Ascending aorta (tissue), 2 donors: ENCODE results near the gene PARG. TPM values are rescaled to one million over a fixed set of nuclear protein-coding genes. Genes with fewer than 3 reads are reported as not detected.
"Not testable (repeated sequence)": the region's sequence is repeated elsewhere in the genome, so short reads cannot be mapped to it uniquely, and the experiment has no call there.

Source experiments
- DNase-seq, 2 donors: peaks; one replicate each; pipeline ENCODE4 v3.0.0-alpha.2; 2019; ENCODE audit warnings: low spot score in 2 of 2
- H3K27ac ChIP-seq, 2 donors: fragments of 200-600 bp; sonication (generic); one replicate each; pipeline ENCODE4 v1.5.1; 2016 to 2017; ENCODE audit warnings: mild to moderate bottlenecking in 1 of 2
- H3K27me3 ChIP-seq: fragments of 200-600 bp; sonication (generic); one replicate; pipeline ENCODE4 v1.5.1; 2017
- H3K36me3 ChIP-seq, 2 donors: fragments of 200-600 bp; sonication (generic); one replicate each; pipeline ENCODE4 v1.5.1; 2016
- H3K4me1 ChIP-seq, 2 donors: fragments of 200-600 bp; sonication (generic); one replicate each; pipeline ENCODE4 v1.5.1; 2016 to 2017; ENCODE audit warnings: mild to moderate bottlenecking in 1 of 2
- H3K4me3 ChIP-seq, 2 donors: fragments of 200-600 bp; sonication (generic); one replicate each; pipeline ENCODE4 v1.5.1; 2016 to 2017; ENCODE audit warnings: mild to moderate bottlenecking in 1 of 2
- H3K9me3 ChIP-seq, 2 donors: fragments of 200-600 bp; sonication (generic); one replicate each; pipeline ENCODE4 v1.5.1; 2016
- intact Hi-C: fragments of 100-400 bp; cut with DNase I; formaldehyde crosslinking; loops from one replicate; pipeline ENCODE4 v1.15.1; 2023
- total RNA-seq: library from RNA; depleted of rRNA; stranded (reverse); fragments of >200 nt; gene quantifications from one replicate; pipeline ENCODE4 v1.1.0, GENCODE V29; 2016

PARG gene
- 1.9 TPM for total RNA-seq

DNA sequence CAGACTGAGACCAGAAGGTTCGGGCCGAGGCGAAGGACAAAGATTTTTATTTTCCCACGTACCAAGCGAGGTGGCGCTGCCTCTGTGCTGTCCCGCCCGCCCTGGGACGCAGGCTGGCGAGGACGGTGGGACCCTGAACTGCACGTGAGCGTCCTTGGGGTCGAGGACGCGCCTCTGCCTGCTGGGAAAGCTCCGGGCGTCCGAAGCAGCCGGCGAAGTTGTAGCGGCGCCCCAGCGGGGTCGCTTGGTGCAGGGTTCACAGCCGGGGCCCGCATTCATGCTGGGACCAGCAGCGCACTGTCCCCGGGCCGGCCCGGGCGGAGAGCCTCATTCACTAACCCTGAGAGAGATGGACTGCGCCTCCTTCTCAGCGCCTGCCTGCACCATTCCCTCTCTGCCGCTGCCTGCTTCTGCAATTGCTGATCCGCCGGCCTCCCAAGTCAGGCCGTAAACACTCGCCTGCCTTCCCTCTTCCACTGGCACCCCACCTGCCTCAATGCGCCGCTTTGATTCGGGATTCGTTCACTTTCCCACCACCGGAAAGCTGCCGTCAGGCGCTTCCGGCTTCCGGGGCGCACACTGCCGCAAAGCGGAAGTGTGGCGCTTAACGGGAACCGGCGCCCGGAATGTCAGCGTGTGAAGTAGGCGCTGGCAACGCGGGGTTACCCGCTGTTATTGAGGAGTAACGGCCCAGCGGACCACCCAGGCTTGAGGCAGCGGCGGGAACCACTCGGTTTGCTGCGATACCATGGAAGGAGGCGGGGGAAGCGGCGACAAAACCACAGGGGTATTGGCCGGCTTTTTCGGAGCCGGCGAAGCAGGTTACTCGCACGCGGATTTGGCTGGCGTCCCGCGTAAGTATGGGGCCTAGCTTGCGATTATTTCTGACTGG, at the start of gene PARG, which contains the start of gene TIMM23B:
TSS of gene PARG (minus strand) at position 581 of the 892 bp plus-strand sequence. CDS start at position 279, 302 bp downstream.
TSS of gene TIMM23B (plus strand) at position 607 of the 892 bp plus-strand sequence. CDS start at position 749, 142 bp downstream.
- peak within 1 kb of the TSS; percentile 37 to 80 for H3K27ac ChIP-seq
- H3K9me3 ChIP-seq, H3K4me1 ChIP-seq, H3K27me3 ChIP-seq, intact Hi-C loops, H3K36me3 ChIP-seq: not testable (repeated sequence)
- H3K4me3 ChIP-seq = peak within 1 kb of the TSS; percentile 58 to 79
- peak in 1 of 2 donors; percentile 88 for DNase-seq

DNA sequence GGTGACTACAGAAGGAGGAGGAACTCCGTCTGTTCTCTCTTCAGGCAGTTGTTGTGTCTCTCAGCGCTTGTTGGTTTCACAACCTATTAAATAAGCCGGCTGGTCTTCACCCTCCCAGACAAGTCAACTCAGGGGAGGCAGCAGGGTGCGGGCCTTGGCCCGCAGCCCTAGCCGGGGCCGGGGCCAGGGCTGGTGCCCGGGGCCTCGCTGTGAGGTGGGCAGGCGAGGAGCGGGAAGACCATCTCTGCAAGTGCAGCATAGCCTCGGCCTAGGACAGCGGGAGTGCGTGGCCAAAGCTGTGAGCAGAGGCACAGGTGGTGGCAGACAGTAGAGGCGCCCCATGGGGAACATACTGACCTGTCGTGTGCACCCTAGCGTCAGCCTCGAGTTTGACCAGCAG, 46.5 kb upstream of the PARG start, which contains the start of gene AGAP6:
TSS of gene AGAP6 (plus strand) at position 31 of the 400 bp plus-strand sequence. CDS start at position 341, 310 bp downstream.
- H3K4me3 ChIP-seq, DNase-seq, H3K4me1 ChIP-seq, intact Hi-C loops, H3K27me3 ChIP-seq, H3K36me3 ChIP-seq, H3K9me3 ChIP-seq, H3K27ac ChIP-seq: not testable (repeated sequence)

DNA sequence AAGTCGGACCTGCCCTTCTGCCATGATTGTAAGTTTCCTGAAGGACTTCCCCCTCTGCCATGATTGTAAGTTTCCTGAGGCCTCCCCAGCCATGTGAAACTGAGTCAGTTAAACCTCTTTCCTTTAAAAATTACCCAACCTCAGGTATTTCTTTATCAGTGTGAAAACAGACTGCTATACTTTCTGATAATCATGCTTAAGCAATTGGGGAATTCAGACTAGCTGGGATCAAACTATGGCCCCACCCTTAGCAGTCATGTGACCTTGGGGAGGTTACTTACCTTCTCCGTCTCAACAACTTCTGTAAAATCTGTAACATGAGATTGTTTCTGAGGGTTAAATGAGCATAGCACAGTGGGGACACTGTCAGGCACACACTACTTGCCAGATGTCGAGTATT, 45.4 kb upstream of the PARG start:
- intact Hi-C loops, H3K9me3 ChIP-seq, H3K27me3 ChIP-seq, H3K36me3 ChIP-seq, DNase-seq, H3K4me1 ChIP-seq, H3K27ac ChIP-seq, H3K4me3 ChIP-seq: not testable (repeated sequence)

DNA sequence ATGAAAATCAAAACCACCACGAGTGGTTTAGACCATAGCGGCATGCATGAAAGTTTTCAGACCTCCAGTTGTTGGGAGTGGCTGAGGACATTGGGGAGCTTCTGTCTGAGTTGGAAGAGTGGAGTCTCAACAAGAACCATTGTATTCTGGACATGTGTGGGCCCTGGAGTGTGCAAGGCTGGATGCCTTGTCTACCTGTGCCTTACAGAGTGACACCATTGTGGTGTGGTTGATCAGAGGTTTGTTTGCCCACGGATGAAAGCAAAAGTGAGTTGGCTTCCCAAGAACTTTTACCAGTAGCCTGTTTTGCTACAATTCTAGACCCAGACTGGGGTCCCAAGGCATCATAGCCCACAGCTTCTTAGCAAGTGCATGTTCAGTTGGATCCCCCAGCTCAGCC, 35.9 kb upstream of the PARG start:
- DNase-seq, intact Hi-C loops: not testable (repeated sequence)

DNA sequence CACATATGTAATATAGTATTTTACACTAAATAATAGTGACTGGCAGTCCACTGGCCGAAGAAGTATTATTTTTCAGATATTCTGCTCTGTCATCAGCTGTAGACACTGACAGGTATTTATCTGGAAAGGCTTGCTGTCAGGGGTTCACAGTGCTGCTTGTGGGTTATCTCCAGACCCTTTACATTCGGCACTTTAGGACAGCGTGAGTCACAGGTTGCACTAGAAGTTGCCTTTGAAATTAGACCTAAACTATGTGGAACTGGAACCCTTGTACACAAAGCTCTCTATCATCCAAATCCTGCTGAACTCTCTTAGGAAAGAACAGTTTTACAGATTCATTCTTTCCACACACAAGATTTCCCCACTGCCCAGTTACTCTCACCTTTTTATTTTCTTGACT, 30.3 kb upstream of the PARG start:
- H3K4me1 ChIP-seq, DNase-seq, H3K27me3 ChIP-seq, H3K4me3 ChIP-seq, H3K9me3 ChIP-seq, H3K36me3 ChIP-seq, H3K27ac ChIP-seq, intact Hi-C loops: not testable (repeated sequence)

More for the DNA sequence above, 35.9 kb upstream of the PARG start:
- H3K4me1 ChIP-seq, H3K27me3 ChIP-seq, H3K4me3 ChIP-seq, H3K27ac ChIP-seq, H3K9me3 ChIP-seq, H3K36me3 ChIP-seq: not testable (repeated sequence)

DNA sequence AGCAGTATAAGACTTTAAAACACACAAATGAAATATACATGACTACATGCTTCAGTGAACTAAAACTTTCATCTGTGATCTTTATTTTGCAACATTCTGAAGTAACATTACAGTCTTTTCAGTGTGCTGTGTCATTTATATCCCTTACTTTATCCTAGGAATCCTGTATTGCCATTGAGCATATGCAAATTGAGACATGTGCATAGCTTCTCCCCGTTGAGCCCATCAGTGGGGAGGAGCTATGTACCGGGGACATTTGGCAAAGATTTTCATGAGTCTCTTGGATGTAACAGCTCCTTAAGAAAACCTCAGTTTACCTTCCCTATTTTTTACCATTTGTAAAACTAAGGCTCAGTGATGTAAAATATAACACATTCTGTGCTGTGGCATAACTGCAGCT, 29.6 kb upstream of the PARG start:
- H3K36me3 ChIP-seq, H3K4me3 ChIP-seq, H3K9me3 ChIP-seq, H3K27ac ChIP-seq, DNase-seq, H3K4me1 ChIP-seq, intact Hi-C loops, H3K27me3 ChIP-seq: not testable (repeated sequence)

DNA sequence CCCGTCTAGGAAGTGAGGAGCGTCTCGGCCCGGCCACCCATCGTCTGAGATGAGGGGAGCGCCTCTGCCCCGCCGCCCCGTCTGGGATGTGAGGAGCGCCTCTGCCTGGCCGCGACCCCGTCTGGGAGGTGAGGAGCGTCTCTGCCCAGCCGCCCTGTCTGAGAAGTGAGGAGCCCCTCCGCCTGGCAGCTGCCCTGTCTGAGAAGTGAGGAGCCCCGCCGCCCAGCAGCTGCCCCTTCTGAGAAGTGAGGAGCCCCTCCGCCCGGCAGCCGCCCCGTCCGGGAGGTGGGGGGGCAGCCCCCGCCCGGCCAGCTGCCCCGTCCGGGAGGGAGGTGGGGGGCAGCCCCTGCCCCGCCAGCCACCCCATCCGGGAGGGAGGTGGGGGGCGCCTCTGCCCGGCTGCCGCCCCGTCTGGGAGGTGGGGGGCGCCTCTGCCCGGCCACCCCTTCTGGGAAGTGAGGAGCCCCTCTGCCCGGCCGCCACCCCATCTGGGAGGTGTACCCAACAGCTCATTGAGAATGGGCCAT, 28.6 kb upstream of the PARG start:
- H3K36me3 ChIP-seq, H3K9me3 ChIP-seq, H3K27me3 ChIP-seq, H3K4me1 ChIP-seq, DNase-seq, H3K27ac ChIP-seq, intact Hi-C loops, H3K4me3 ChIP-seq: not testable (repeated sequence)

DNA sequence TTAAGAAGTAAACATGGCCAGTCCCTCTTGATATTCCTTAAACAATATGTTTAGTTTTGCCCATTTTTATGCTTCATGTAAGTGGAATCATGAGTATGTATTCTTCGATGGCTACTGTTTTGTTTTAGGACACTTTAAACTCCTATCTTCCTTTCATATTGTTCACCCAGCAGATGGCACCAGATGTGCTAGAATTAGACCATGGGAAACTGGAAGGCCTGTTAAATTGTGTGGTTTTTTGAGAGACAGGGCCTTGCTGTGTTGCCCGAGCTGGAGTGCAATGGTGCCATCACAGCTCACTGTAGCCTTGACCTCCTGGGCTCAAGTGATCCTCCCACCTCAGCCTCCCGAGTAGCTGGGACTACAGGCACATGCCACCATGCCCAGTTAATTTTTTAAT, 11.3 kb upstream of the PARG start:
- intact Hi-C loops, H3K27me3 ChIP-seq, DNase-seq, H3K27ac ChIP-seq, H3K4me3 ChIP-seq, H3K9me3 ChIP-seq, H3K4me1 ChIP-seq: not testable (repeated sequence)
- peaks cover 3 to 11% of the 10 kb centered on the region in 2 donors for H3K36me3 ChIP-seq

DNA sequence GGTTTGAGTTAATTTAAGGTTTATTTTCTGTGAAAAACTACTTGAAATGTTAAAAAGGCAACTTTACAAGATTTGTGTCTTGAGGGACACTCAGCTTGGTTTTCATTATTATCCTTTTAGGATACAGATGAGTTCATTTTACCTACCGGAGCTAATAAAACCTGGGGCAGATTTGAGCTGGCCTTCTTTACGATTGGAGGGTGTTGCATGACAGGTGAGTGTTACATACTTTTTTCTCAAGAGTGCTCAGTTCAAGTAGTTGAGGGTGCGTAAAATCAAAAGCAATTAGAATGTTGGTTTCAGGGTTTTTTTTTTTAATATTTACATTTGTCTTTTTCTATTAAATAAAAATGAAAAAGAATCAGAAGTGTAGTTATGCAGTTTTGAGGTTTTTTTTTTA, 10.2 kb upstream of the PARG start:
- H3K4me3 ChIP-seq, H3K9me3 ChIP-seq, H3K27me3 ChIP-seq, DNase-seq, H3K27ac ChIP-seq, intact Hi-C loops, H3K4me1 ChIP-seq: not testable (repeated sequence)
- H3K36me3 ChIP-seq = peaks cover 0 to 11% of the 10 kb centered on the region in 2 donors

DNA sequence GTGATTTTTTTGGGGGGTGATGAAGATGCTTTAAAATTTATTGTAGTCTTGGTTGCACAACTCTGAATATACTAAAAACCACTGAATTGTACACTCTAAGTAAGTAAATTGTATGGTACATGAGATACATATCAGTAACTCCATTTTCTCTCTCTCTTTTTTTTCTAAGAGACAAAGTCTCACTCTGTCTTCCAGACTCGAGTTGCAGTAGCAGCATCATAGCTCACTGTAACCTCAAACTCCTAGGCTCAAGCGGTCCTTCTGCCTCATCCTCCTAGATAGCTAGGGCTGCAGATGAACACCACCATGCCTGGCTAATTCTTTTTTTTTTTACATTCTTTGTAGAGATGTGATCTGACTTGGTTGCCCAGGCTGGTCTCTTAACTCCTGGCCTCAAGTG, 6.9 kb upstream of the PARG start:
- intact Hi-C loops, H3K4me1 ChIP-seq, H3K27me3 ChIP-seq, DNase-seq, H3K27ac ChIP-seq, H3K4me3 ChIP-seq, H3K9me3 ChIP-seq, H3K36me3 ChIP-seq: not testable (repeated sequence)

DNA sequence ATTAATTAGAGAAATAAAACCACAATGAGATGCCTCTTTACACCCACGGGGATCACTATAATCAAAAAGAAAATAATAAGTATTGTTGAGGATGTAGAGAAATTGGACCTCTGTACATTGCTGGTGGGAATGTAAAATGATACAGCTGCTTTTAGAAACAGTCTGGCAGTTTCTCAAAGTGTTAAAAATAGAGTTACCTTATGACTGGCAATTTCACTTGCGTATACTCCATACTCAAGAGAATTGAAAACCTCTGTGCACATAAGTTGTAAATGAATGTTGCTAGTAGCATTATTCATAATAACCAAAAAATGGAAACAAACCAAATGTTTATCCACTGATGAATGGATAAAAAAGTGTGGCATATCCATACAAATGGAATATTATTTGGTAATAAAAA, 6.3 kb upstream of the PARG start:
- DNase-seq, H3K4me3 ChIP-seq, intact Hi-C loops: not testable (repeated sequence)

DNA sequence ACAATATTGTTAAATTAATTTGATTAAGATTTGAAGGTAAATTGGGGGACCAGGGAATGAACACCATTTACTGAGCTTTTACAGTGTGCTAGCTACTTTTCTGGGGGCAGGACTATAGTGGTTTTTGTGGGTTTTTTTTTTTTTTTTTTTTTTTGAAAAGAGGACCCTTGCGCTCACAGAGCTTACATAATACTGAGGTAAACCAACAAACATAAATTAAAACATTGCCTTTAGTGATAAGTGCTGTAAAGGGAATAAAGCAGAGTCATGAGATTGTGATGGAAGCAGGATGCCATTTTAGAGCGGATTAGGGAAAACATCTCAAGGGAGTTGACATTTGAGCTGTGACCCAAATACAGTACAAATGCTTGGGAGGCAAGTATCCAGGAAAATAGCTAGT, 1.8 kb upstream of the PARG start:
- H3K27me3 ChIP-seq, H3K4me3 ChIP-seq, H3K4me1 ChIP-seq, H3K27ac ChIP-seq, H3K36me3 ChIP-seq, DNase-seq, H3K9me3 ChIP-seq, intact Hi-C loops: not testable (repeated sequence)

More for the DNA sequence above, 6.3 kb upstream of the PARG start:
- H3K9me3 ChIP-seq, H3K4me1 ChIP-seq, H3K36me3 ChIP-seq, H3K27me3 ChIP-seq, H3K27ac ChIP-seq: not testable (repeated sequence)

DNA sequence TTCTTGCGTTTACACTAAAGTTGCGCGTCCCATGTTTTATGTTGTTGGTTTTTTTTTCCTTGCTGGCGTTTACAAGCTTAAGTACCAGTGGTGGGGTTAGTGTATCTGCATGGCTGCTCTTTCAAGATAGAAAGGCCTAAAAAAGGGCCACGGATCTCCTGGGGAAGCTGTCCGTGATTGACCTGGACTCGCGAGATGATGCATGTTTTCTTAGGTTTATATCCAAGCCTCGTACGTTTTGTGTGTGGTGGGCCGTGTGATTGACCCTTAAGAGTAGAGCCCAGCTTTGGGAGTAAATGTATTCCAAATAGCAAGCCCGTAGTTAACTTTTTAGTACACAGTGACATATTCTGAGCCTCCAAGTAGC, 495 bp upstream of the PARG start:
- Histone ChIP-seq H3K4me3 (peak overlapping the region; percentile 58 to 79), H3K27ac (peak overlapping the region; percentile 37 to 80)
- H3K36me3 ChIP-seq, intact Hi-C loops, DNase-seq, H3K27me3 ChIP-seq, H3K4me1 ChIP-seq, H3K9me3 ChIP-seq: not testable (repeated sequence)

DNA sequence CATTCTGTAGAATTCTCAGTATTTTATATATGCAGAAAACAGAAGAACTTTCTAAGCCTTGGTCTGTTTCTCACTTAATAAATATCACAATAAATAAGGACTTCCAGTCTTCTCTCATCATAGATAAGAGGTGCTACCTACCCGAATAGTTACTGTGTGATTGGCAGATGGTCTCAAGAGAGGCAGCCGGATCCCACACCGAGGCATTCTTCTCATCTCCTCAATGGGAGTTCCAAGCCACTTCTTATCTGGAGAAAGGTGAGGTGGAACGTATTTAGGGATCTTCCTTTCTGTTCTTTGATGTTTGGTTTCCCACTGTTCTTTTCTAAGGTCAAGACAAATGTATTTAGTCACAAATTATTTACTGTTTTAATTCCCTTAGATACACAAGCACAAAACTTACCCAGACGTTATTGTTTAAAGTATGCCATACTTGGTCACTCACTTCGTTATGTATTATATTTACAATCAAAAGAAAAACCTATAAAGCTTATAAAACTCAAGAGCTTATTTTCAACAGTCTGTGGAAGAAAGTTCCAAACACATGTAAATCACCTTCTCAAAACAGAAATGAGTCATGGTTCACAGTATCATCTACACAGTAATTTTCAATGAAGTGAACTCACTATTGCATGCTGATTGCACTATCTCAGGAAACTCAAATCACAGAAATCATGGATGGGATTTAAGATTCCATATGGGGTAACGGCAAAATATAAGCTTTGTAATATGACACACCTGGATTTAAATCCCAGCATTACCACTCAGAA, 9.7 kb downstream of the PARG start:
- intact Hi-C loops, DNase-seq, H3K9me3 ChIP-seq, H3K27ac ChIP-seq, H3K27me3 ChIP-seq, H3K36me3 ChIP-seq, H3K4me3 ChIP-seq, H3K4me1 ChIP-seq: not testable (repeated sequence)
